Measurements from ENCODE around the gene PLIN3. TPM values are rescaled to one million over a fixed set of nuclear protein-coding genes. Genes with fewer than 3 reads are reported as not detected.
"Not testable (repeated sequence)": the region's sequence is repeated elsewhere in the genome, so short reads cannot be mapped to it uniquely, and the experiment has no call there.

PLIN3 gene
- polyA plus RNA-seq, 1 donor (not counting 4 experiments of a cell fraction or from before 2014, with no cell fraction given): 70.7 TPM

DNA sequence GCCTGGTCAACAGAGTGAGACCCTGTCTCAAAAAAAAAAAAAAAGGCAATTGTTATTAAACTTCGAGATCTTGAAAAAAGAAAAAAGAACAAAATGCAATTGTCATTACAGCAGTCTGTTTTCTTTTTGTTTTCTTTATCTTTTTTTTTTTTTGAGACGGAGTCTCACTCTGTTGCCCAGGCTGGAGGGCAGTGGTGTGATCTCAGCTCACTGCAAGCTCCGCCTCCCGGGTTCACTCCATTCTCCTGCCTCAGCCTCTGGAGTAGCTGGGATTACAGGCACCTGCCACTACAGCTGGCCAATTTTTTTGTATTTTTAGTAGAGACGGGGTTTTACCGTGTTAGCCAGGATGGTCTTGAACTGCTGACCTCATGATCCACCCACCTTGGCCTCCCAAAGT is 15.4 kb upstream of the PLIN3 start:
- H3K4me1 ChIP-seq (ENCODE audit: control insufficient read depth, extremely low read depth, insufficient read depth, low read length); H3K79me2 ChIP-seq (ENCODE audit: control insufficient read depth, insufficient read depth, low read length); H3K27me3 ChIP-seq (ENCODE audit: control insufficient read depth, extremely low read depth, insufficient read depth, low read length); DNase-seq (ENCODE audit: low read depth, low spot score); dilution Hi-C loops (cut with MboI; ENCODE audit: extremely low pct_ligation_motif_present, low sequenced_read_pairs); H3K4me2 ChIP-seq (ENCODE audit: control insufficient read depth, extremely low read depth, insufficient read depth, low read depth, low read length); H3K4me3 ChIP-seq (ENCODE audit: control insufficient read depth in 2 of 3, extremely low read depth in 1 of 3, insufficient read depth in 2 of 3, low read depth in 1 of 3, low read length in 3 of 3); H2AFZ ChIP-seq (ENCODE audit: control insufficient read depth, low read length); FAIRE-seq; H3K27ac ChIP-seq (ENCODE audit: control insufficient read depth, insufficient read depth, low read length); H3K9me1 ChIP-seq (ENCODE audit: control insufficient read depth, extremely low read depth, insufficient read depth, low read length); H3K9me3 ChIP-seq (ENCODE audit: control insufficient read depth, low read depth, low read length); H3K9ac ChIP-seq (ENCODE audit: control insufficient read depth, extremely low read depth, insufficient read depth, low read length); H3K36me3 ChIP-seq (ENCODE audit: control insufficient read depth in 2 of 2, extremely low read depth in 1 of 2, insufficient read depth in 2 of 2, low read length in 2 of 2); H4K20me1 ChIP-seq (ENCODE audit: control insufficient read depth, extremely low read depth, insufficient read depth, low read length): not testable (repeated sequence)

DNA sequence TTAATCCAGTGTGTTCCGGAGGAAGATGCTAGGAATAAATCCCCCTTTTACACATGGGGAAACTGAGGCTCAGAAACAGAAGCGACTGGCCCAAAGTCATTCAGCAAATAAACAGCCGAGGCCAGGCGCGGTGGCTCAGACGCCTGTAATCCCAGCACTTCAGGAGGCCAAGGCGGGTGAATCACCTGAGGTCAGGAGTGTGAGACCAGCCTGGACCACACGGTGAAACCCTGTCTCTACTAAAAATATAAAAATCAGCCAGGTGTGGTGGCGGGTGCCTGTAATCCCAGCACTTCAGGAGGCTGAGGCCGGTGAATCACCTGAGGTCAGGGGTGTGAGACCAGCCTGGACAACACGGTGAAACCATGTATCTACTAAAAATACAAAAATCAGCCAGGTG is 11.6 kb upstream of the PLIN3 start:
- Histone ChIP-seq H2AFZ (ENCODE audit: control insufficient read depth, low read length) (no peak overlapping the region), H3K36me3 (ENCODE audit: control insufficient read depth in 2 of 2, extremely low read depth in 1 of 2, insufficient read depth in 2 of 2, low read length in 2 of 2) (no peaks in the 10 kb centered on the region), H3K4me3 (ENCODE audit: control insufficient read depth in 2 of 3, extremely low read depth in 1 of 3, insufficient read depth in 2 of 3, low read depth in 1 of 3, low read length in 3 of 3) (no peak overlapping the region), H3K4me1 (ENCODE audit: control insufficient read depth, extremely low read depth, insufficient read depth, low read length) (no peaks in the 10 kb centered on the region), H3K9me3 (ENCODE audit: control insufficient read depth, low read depth, low read length) (no peaks in the 10 kb centered on the region), H4K20me1 (ENCODE audit: control insufficient read depth, extremely low read depth, insufficient read depth, low read length) (no peaks in the 10 kb centered on the region), H3K9me1 (ENCODE audit: control insufficient read depth, extremely low read depth, insufficient read depth, low read length) (no peaks in the 10 kb centered on the region), H3K27ac (ENCODE audit: control insufficient read depth, insufficient read depth, low read length) (no peak overlapping the region), H3K79me2 (ENCODE audit: control insufficient read depth, insufficient read depth, low read length) (no peaks in the 10 kb centered on the region), H3K4me2 (ENCODE audit: control insufficient read depth, extremely low read depth, insufficient read depth, low read depth, low read length) (no peak overlapping the region), H3K9ac (ENCODE audit: control insufficient read depth, extremely low read depth, insufficient read depth, low read length) (no peak overlapping the region), H3K27me3 (ENCODE audit: control insufficient read depth, extremely low read depth, insufficient read depth, low read length) (no peaks in the 10 kb centered on the region)
- FAIRE-seq (no peak), DNase-seq (ENCODE audit: low read depth, low spot score) (no peak)
- dilution Hi-C loops (cut with MboI; ENCODE audit: extremely low pct_ligation_motif_present, low sequenced_read_pairs): no loop called here
- TF ChIP-seq CTCF (optimal IDR thresholded peaks at IDR 0.05 in 1 of 3, IDR thresholded peaks at IDR 0.05 in 1 of 3, conservative IDR thresholded peaks at IDR 0.05 in 1 of 3; ENCODE audit: extremely low read depth in 1 of 3, insufficient read depth in 2 of 3, low read length in 3 of 3) (no peak), EZH2 (IDR thresholded peaks at IDR 0.05; ENCODE audit: low read length) (no peak)

GRCh38 chr19:4878491-4878968 is 11.1 kb upstream of the PLIN3 start:
- Histone ChIP-seq H3K27ac (ENCODE audit: control insufficient read depth, insufficient read depth, low read length) (no peak overlapping the region), H3K9me3 (ENCODE audit: control insufficient read depth, low read depth, low read length) (no peaks in the 10 kb centered on the region), H3K4me3 (ENCODE audit: control insufficient read depth in 2 of 3, extremely low read depth in 1 of 3, insufficient read depth in 2 of 3, low read depth in 1 of 3, low read length in 3 of 3) (no peak overlapping the region), H3K9me1 (ENCODE audit: control insufficient read depth, extremely low read depth, insufficient read depth, low read length) (no peaks in the 10 kb centered on the region), H3K36me3 (ENCODE audit: control insufficient read depth in 2 of 2, extremely low read depth in 1 of 2, insufficient read depth in 2 of 2, low read length in 2 of 2) (no peaks in the 10 kb centered on the region), H4K20me1 (ENCODE audit: control insufficient read depth, extremely low read depth, insufficient read depth, low read length) (no peaks in the 10 kb centered on the region), H3K27me3 (ENCODE audit: control insufficient read depth, extremely low read depth, insufficient read depth, low read length) (no peaks in the 10 kb centered on the region), H3K4me1 (ENCODE audit: control insufficient read depth, extremely low read depth, insufficient read depth, low read length) (no peaks in the 10 kb centered on the region), H3K9ac (ENCODE audit: control insufficient read depth, extremely low read depth, insufficient read depth, low read length) (no peak overlapping the region), H3K79me2 (ENCODE audit: control insufficient read depth, insufficient read depth, low read length) (no peaks in the 10 kb centered on the region), H3K4me2 (ENCODE audit: control insufficient read depth, extremely low read depth, insufficient read depth, low read depth, low read length) (no peak overlapping the region), H2AFZ (ENCODE audit: control insufficient read depth, low read length) (peak overlapping the region; percentile 3)
- dilution Hi-C loops (cut with MboI; ENCODE audit: extremely low pct_ligation_motif_present, low sequenced_read_pairs): no loop called here
- FAIRE-seq (no peak), DNase-seq (ENCODE audit: low read depth, low spot score) (no peak)
- TF ChIP-seq EZH2 (IDR thresholded peaks at IDR 0.05; ENCODE audit: low read length) (no peak), CTCF (optimal IDR thresholded peaks at IDR 0.05 in 1 of 3, IDR thresholded peaks at IDR 0.05 in 1 of 3, conservative IDR thresholded peaks at IDR 0.05 in 1 of 3; ENCODE audit: extremely low read depth in 1 of 3, insufficient read depth in 2 of 3, low read length in 3 of 3) (no peak)

Data from keratinocyte (primary cell).